HepG2 (cell line): Measurements from ENCODE around the gene CDK10. TPM values are rescaled to one million over a fixed set of nuclear protein-coding genes. Genes with fewer than 3 reads are reported as not detected.

Experiments used
- AGO2 ChIP-seq: fragments of 200-400 bp; formaldehyde crosslinking; optimal IDR thresholded peaks from 2 replicates; pipeline ENCODE3; 2017; ENCODE audit warnings: mild to moderate bottlenecking, low read depth, low read length, moderate library complexity
- ETV6 ChIP-seq: sonication (generic); formaldehyde crosslinking; conservative IDR thresholded peaks from 2 replicates; pipeline ENCODE4 v1.4.0; 2020; ENCODE audit warnings: missing genetic modification reagents
- GMEB1 ChIP-seq: sonication (generic); formaldehyde crosslinking; IDR thresholded peaks from 2 replicates; pipeline ENCODE4 v1.5.1; 2020; ENCODE audit warnings: missing genetic modification reagents, mild to moderate bottlenecking, borderline replicate concordance
- IRF9 ChIP-seq: sonication (generic); formaldehyde crosslinking; IDR thresholded peaks from 2 replicates; pipeline ENCODE4 v1.8.0; 2022; ENCODE audit warnings: missing genetic modification reagents, mild to moderate bottlenecking, borderline replicate concordance
- KDM3A ChIP-seq: IDR thresholded peaks from 2 replicates; pipeline ENCODE4 v1.6.1; 2018; ENCODE audit warnings: low read depth, missing compliant biosample characterization
- LRRFIP1 ChIP-seq: sonication (generic); formaldehyde crosslinking; conservative IDR thresholded peaks from 2 replicates; pipeline ENCODE4 v1.4.0; 2020; ENCODE audit warnings: missing genetic modification reagents
- NFATC3 ChIP-seq: sonication (generic); formaldehyde crosslinking; IDR thresholded peaks from 2 replicates; pipeline ENCODE4 v1.5.1; 2020; ENCODE audit warnings: mild to moderate bottlenecking, missing genetic modification reagents
- NFYB ChIP-seq: sonication (generic); formaldehyde crosslinking; IDR thresholded peaks from 2 replicates; pipeline ENCODE4 v1.4.0; 2020; ENCODE audit warnings: missing genetic modification reagents
- PAXIP1 ChIP-seq: sonication (generic); formaldehyde crosslinking; conservative IDR thresholded peaks from 2 replicates; pipeline ENCODE4 v1.4.0; 2020; ENCODE audit warnings: mild to moderate bottlenecking, missing genetic modification reagents, moderate library complexity
- POLR2A ChIP-seq, 2 experiments: IDR thresholded peaks; 2 replicates each; pipeline ENCODE4 v1.6.1; 2011; ENCODE audit warnings: low read depth in 2 of 2, low read length in 2 of 2, mild to moderate bottlenecking in 1 of 2, moderate library complexity in 1 of 2; ENCODE audit not compliant: insufficient read depth in 1 of 2
- SALL1 ChIP-seq: sonication (generic); formaldehyde crosslinking; IDR thresholded peaks from 2 replicates; pipeline ENCODE4 v1.8.0; 2022; ENCODE audit warnings: mild to moderate bottlenecking, missing genetic modification reagents
- SP140L ChIP-seq: sonication (generic); formaldehyde crosslinking; IDR thresholded peaks from 2 replicates; pipeline ENCODE4 v1.4.0; 2020; ENCODE audit warnings: missing genetic modification reagents, borderline replicate concordance
- SRSF4 ChIP-seq: fragments of 200-400 bp; formaldehyde crosslinking; IDR thresholded peaks from one replicate; pipeline ENCODE4 v1.6.1; 2018; ENCODE audit warnings: mild to moderate bottlenecking, low read depth, low read length, moderate library complexity; ENCODE audit not compliant: poor library complexity, severe bottlenecking
- TERF1 ChIP-seq: sonication (generic); formaldehyde crosslinking; IDR thresholded peaks from 2 replicates; pipeline ENCODE4 v1.8.0; 2022; ENCODE audit warnings: mild to moderate bottlenecking, missing genetic modification reagents, moderate library complexity
- ZNF710 ChIP-seq: sonication (generic); formaldehyde crosslinking; IDR thresholded peaks from 2 replicates; pipeline ENCODE4 v1.5.0; 2020; ENCODE audit warnings: mild to moderate bottlenecking, missing genetic modification reagents, borderline replicate concordance
- polyA plus RNA-seq, 8 experiments: library from polyadenylated mRNA; depleted of rRNA in 3 of 8; stranded (reverse) in 7 of 8; unstranded in 1 of 8; fragments of >200 nt; fragmentation: Illumina TruSeq in 4 of 8; extraction: Trizol in 4 of 8; gene quantifications; 2 replicates each; pipeline versions ENCODE4 v1.2.1 to v1.2.3, GENCODE V29; 2011 to 2016; ENCODE audit warnings: low read depth in 4 of 8, missing spikeins in 1 of 8, mixed read lengths in 1 of 8; ENCODE audit not compliant: insufficient read depth in 1 of 8
- total RNA-seq, 5 experiments: library from RNA; depleted of rRNA; stranded (reverse); fragments of >200 nt; fragmentation: Illumina TruSeq; extraction: Trizol; gene quantifications; 2 replicates each; pipeline ENCODE4 v1.2.3, GENCODE V29; 2016; ENCODE audit warnings: low read depth in 1 of 5

The CDK10 gene
- total and polyA plus RNA-seq, 2 of the 13 experiments (the other 11 are each of a cell fraction or from before 2014, with no cell fraction given) = 2.5 to 3.9 TPM

- TF ChIP-seq IRF9 (peak; percentile 93), ZNF710 (CRISPR knock-in tag) (peak; percentile 43; the same call in 1 of the 2 replicates), POLR2A (IDR thresholded peaks at IDR 0.05; ENCODE audit: insufficient read depth in 1 of 2, low read depth in 2 of 2, low read length in 2 of 2) (peak in 1 of 2 experiments; percentile 13; a peak in 2 of 4 replicates), AGO2 (peak; percentile 14), KDM3A (CRISPR knock-in tag) (peak; percentile 62; the same call in 1 of the 2 replicates), LRRFIP1 (CRISPR knock-in tag) (no peak; the same call in 1 of the 2 replicates), TERF1 (CRISPR knock-in tag) (no peak), GMEB1 (CRISPR knock-in tag) (peak; percentile 54; the same call in 1 of the 2 replicates), SP140L (CRISPR knock-in tag) (no peak), NFATC3 (0 out of 2 replicates have a peak, but pooled peaks have one; percentile 45), NFYB (CRISPR knock-in tag) (0 out of 2 replicates have a peak, but pooled peaks have one; percentile 6), SRSF4 (no peak), ETV6 (CRISPR knock-in tag) (peak; percentile 89), SALL1 (CRISPR knock-in tag) (peak; percentile 63), PAXIP1 (CRISPR knock-in tag) (0 out of 2 replicates have a peak, but pooled peaks have one; percentile 4)
Observed at GRCh38 chr16:89700649-89701424, 14.3 kb downstream of the CDK10 start (continued).
